Heart left ventricle (tissue), 16 donors: ENCODE measurements around the gene WDR75. TPM values are rescaled to one million over a fixed set of nuclear protein-coding genes. Genes with fewer than 3 reads are reported as not detected.
A peak's percentile ranks its signal among the peaks of the same experiment; 100 is the strongest.

Source experiments
- ATAC-seq, 4 donors: fragments of 200-7000 bp; cut with Tn5 transposase; one replicate each; pipeline ENCODE4 v1.9.1; 2020 to 2022; ENCODE audit warnings: moderate library complexity in 4 of 4, mild to moderate bottlenecking in 3 of 4, moderate number of reproducible peaks in 1 of 4
- DNase-seq, 5 donors: peaks; one replicate each; pipeline ENCODE4 v3.0.0-alpha.2; 2020
- H3K27ac ChIP-seq, 12 donors: fragments of 200-600 bp; sonication (generic) in 4 of 12; one replicate each; pipeline versions ENCODE4 v1.5.0 to v1.8.0; 2016 to 2022; ENCODE audit warnings: mild to moderate bottlenecking in 2 of 12
- H3K27me3 ChIP-seq, 9 donors: fragments of 200-600 bp; sonication (generic) in 2 of 9; one replicate each; pipeline versions ENCODE4 v1.5.1 to v1.8.0; 2016 to 2022; ENCODE audit warnings: mild to moderate bottlenecking in 3 of 9
- H3K36me3 ChIP-seq, 9 donors: fragments of 200-600 bp; sonication (generic) in 2 of 9; one replicate each; pipeline versions ENCODE4 v1.5.0 to v1.8.0; 2018 to 2022; ENCODE audit warnings: mild to moderate bottlenecking in 2 of 9
- H3K4me1 ChIP-seq, 12 donors: fragments of 200-600 bp; sonication (generic) in 4 of 12; one replicate each; pipeline versions ENCODE4 v1.5.0 to v1.8.0; 2016 to 2022; ENCODE audit warnings: mild to moderate bottlenecking in 3 of 12
- H3K4me3 ChIP-seq, 12 donors: fragments of 200-600 bp; sonication (generic) in 4 of 12; one replicate each; pipeline versions ENCODE4 v1.5.0 to v1.8.0; 2017 to 2022; ENCODE audit warnings: mild to moderate bottlenecking in 9 of 12, moderate library complexity in 4 of 12
- H3K9me3 ChIP-seq, 12 donors: fragments of 200-600 bp; sonication (generic) in 4 of 12; one replicate each; pipeline versions ENCODE4 v1.5.0 to v1.8.0; 2016 to 2022; ENCODE audit warnings: mild to moderate bottlenecking in 1 of 12
- CTCF ChIP-seq, 12 donors: fragments of 200-600 bp; sonication (generic) in 4 of 12; IDR thresholded peaks; one replicate each; pipeline versions ENCODE4 v1.5.0 to v1.8.0; 2018 to 2022; ENCODE audit warnings: antibody characterized with exemption in 12 of 12, mild to moderate bottlenecking in 5 of 12
- POLR2A ChIP-seq, 2 donors: fragments of 450-650 bp; IDR thresholded peaks; one replicate each; pipeline ENCODE4 v1.6.1; 2017; ENCODE audit warnings: antibody characterized with exemption in 2 of 2, mild to moderate bottlenecking in 2 of 2, moderate library complexity in 2 of 2
- WGBS, 4 donors: extraction: QIAGEN DNeasy Blood & Tissue Kit in 2 of 4; methylation state at CpG; one replicate each; pipeline versions ENCODE4 v1.1.5 to v1.1.7; 2013 to 2018; 5-methylcytosine and 5-hydroxymethylcytosine counted together
- intact Hi-C, 10 donors: fragments of 100-400 bp; cut with DNase I; formaldehyde crosslinking; loops; one replicate each; pipeline versions ENCODE4 v1.11.1 to v1.14.2; 2022
- polyA plus RNA-seq, 2 donors: library from polyadenylated mRNA; stranded (reverse); fragments of 200-250 nt; gene quantifications; one replicate each; pipeline ENCODE4 v1.2.3, GENCODE V29; 2013
- total RNA-seq, 9 donors: library from RNA; depleted of rRNA in 2 of 9; stranded (reverse); fragments of >200 nt in 2 of 9; fragmentation: NEBNext Ultra II Directional in 3 of 9; extraction: Animal tissue kit (Norgen Biotek cat#: 25700) in 3 of 9; gene quantifications; one replicate each; pipeline versions ENCODE4 v1.1.0 to v1.2.4, GENCODE V29; 2016 to 2023
- donor health status: ischemic (EF 13 %, LVEDD 7.1; RV severe dilation, severe dysfunction).
- donor health status: healthy with polysubstance abuse.
- donor health status: DM: no; HTN: yes; CAD: no.
- donor health status: DM: no; HTN: no; CAD: no.
- donor health status: ischemic (EF 25% LVEDD 6.9; RV normal size, moderate dysfunction).
- donor health status: ischemic (EF 25% LVEDD 5.7; RV mildly dilated, moderate dysfunction).
- donor health status: healthy.
- donor health status: DM: yes; HTN: yes; CAD: no.
- donor health status: ischemic (EF 35%, LVEDD 5.7; RV mildly dilated, moderate dysfunction).
- donor health status: nonischemic (EF 11% LVEDD 7.7; RV severe dilation, severe dysfunction).
- donor health status: DM: yes; HTN: yes; CAD: no.
- donor health status: PGD.
- donor health status: ischemic (EF 29% LVEDD 5.4; RV normal size, mild dysfunction).
- donor health status: nonischemic (EF 23%, LVEDD 6.1; RV moderate dilation, normal function).

The WDR75 gene
- total and polyA plus RNA-seq, 11 donors, result 10.6 to 22.0 (median 14.9) TPM

GRCh38 chr2:189483571-189483970 lies 42.3 kb downstream of the WDR75 start:
- Histone ChIP-seq H3K4me1 (peaks cover 0 to 16% (median 0%) of the 10 kb centered on the region in 12 donors), H3K36me3 (no peaks in the 10 kb centered on the region), H3K27ac (no peak overlapping the region), H3K4me3 (no peak overlapping the region), H3K9me3 (no peaks in the 10 kb centered on the region), H3K27me3 (no peaks in the 10 kb centered on the region)
- ATAC-seq (peak in 1 of 4 donors; percentile 27), DNase-seq (no peak)
- TF ChIP-seq POLR2A (IDR thresholded peaks at IDR 0.05), result no peak
- no peak for TF ChIP-seq CTCF (IDR thresholded peaks at IDR 0.05)
- WGBS, 4 donors, result 69 to 78% (median 75%) methylated on average over 4 of the region's 4 CpGs
- intact Hi-C loops, result loop anchor here in 1 of 10 donors (5.0 kb wide), 1 partner anchor 69 kb away; no protein-coding TSS in a partner anchor

GRCh38 chr2:189483980-189484740 lies 42.9 kb downstream of the WDR75 start:
- intact Hi-C loops, result loop anchor here in 1 of 10 donors (5.0 kb wide), 1 partner anchor 68 kb away; no protein-coding TSS in a partner anchor
- no peaks in the 10 kb centered on the region for H3K36me3 ChIP-seq
- H3K4me1 ChIP-seq, result peaks cover 0 to 16% (median 0%) of the 10 kb centered on the region in 12 donors
- no peaks in the 10 kb centered on the region for H3K9me3 ChIP-seq
- H3K27ac ChIP-seq, result no peak overlapping the region
- ATAC-seq (peak in 1 of 4 donors; percentile 44), DNase-seq (no peak)
- H3K27me3 ChIP-seq, result no peaks in the 10 kb centered on the region
- no peak for TF ChIP-seq CTCF (IDR thresholded peaks at IDR 0.05)
- TF ChIP-seq POLR2A (IDR thresholded peaks at IDR 0.05), result no peak
- WGBS, 4 donors, result 82 to 88% (median 83%) methylated on average over 9 to 10 of the region's 10 CpGs
- no peak overlapping the region for H3K4me3 ChIP-seq

GRCh38 chr2:189485146-189485545 lies 43.9 kb downstream of the WDR75 start:
- intact Hi-C loops, result no loop called here
- WGBS, 4 donors, result 22 to 47% (median 37%) methylated on average over 2 of the region's 2 CpGs
- Histone ChIP-seq H3K9me3 (no peaks in the 10 kb centered on the region), H3K27me3 (no peaks in the 10 kb centered on the region), H3K4me3 (no peak overlapping the region), H3K36me3 (no peaks in the 10 kb centered on the region), H3K4me1 (peaks cover 0 to 16% (median 0%) of the 10 kb centered on the region in 12 donors), H3K27ac (peak overlapping the region in 1 of 12 donors; percentile 16)
- TF ChIP-seq POLR2A (IDR thresholded peaks at IDR 0.05) (no peak), CTCF (IDR thresholded peaks at IDR 0.05) (no peak)
- no peak for DNase-seq
- peak in 3 of 4 donors; percentile 52 to 60 (median 55) for ATAC-seq

GRCh38 chr2:189486237-189486770 lies 45.0 kb downstream of the WDR75 start:
- Histone ChIP-seq H3K27ac (no peak overlapping the region), H3K4me3 (no peak overlapping the region), H3K36me3 (no peaks in the 10 kb centered on the region), H3K4me1 (peaks cover 0 to 16% (median 0%) of the 10 kb centered on the region in 12 donors), H3K9me3 (no peaks in the 10 kb centered on the region), H3K27me3 (no peaks in the 10 kb centered on the region)
- intact Hi-C loops, result no loop called here
- DNase-seq, result no peak
- ATAC-seq, result no peak
- 64 to 73% (median 66%) methylated on average over 6 of the region's 6 CpGs for WGBS, 4 donors
- TF ChIP-seq CTCF (IDR thresholded peaks at IDR 0.05), result no peak
- no peak for TF ChIP-seq POLR2A (IDR thresholded peaks at IDR 0.05)
